H1 (cell line): ENCODE results near the gene EIF4EBP3.

ENCODE experiments used
- EZH2 ChIP-seq: fragments of 200-600 bp; sonication (generic); IDR thresholded peaks from 2 replicates; pipeline ENCODE4 v1.7.1; 2012; ENCODE audit warnings: low read depth, mild to moderate bottlenecking, moderate library complexity, low read length, inconsistent platforms; ENCODE audit not compliant: severe bottlenecking
- POLR2A ChIP-seq, 2 experiments: IDR thresholded peaks; 1 replicate in 1 of 2; 2 replicates in 1 of 2; pipeline ENCODE4 v1.6.1; 2011; ENCODE audit warnings: low read depth in 2 of 2, low read length in 2 of 2, mild to moderate bottlenecking in 2 of 2; ENCODE audit errors: control extremely low read depth in 1 of 2
- SIRT6 ChIP-seq: IDR thresholded peaks from one replicate; pipeline ENCODE4 v1.7.1; 2012; ENCODE audit warnings: low read length, inconsistent platforms
- TF ChIP-seq, protein P1 (sequence below), 3 experiments: IDR thresholded peaks; 1 replicate in 2 of 3; 2 replicates in 1 of 3; pipeline versions ENCODE4 v1.5.1 to v1.6.1; 2011; ENCODE audit warnings: low read length in 3 of 3, mild to moderate bottlenecking in 3 of 3, inconsistent platforms in 2 of 3, low read depth in 1 of 3, moderate library complexity in 1 of 3; ENCODE audit not compliant: insufficient read depth in 1 of 3; ENCODE audit errors: control extremely low read depth in 1 of 3
- TF ChIP-seq, protein P2 (sequence below): IDR thresholded peaks from 2 replicates; pipeline ENCODE4 v1.6.1; 2011; ENCODE audit warnings: low read length, improper control_type of control experiment
- TF ChIP-seq, protein P3 (sequence below): IDR thresholded peaks from 2 replicates; pipeline ENCODE4 v1.6.1; 2011; ENCODE audit warnings: low read depth, mild to moderate bottlenecking, low read length; ENCODE audit not compliant: insufficient read depth

DNA sequence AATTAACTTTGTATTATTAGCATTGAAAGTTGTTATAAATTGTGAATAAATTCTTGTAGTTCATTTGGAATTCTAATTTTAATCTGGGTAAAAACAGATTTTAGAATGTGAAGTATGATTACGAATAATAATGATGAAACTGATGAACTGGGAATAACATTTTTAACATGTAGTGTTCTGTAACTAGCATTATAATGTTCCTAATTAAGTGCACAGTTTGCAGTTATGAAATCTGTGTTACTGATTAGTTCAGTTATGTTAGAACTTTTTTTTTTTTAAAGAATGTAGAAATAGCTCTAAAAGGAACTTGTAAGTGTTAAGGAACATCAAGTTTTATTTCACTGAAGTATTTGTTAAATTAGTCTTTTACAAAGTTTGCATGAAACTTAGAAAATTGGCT lies 48.9 kb upstream of the EIF4EBP3 start:
- TF ChIP-seq, protein P1, sequence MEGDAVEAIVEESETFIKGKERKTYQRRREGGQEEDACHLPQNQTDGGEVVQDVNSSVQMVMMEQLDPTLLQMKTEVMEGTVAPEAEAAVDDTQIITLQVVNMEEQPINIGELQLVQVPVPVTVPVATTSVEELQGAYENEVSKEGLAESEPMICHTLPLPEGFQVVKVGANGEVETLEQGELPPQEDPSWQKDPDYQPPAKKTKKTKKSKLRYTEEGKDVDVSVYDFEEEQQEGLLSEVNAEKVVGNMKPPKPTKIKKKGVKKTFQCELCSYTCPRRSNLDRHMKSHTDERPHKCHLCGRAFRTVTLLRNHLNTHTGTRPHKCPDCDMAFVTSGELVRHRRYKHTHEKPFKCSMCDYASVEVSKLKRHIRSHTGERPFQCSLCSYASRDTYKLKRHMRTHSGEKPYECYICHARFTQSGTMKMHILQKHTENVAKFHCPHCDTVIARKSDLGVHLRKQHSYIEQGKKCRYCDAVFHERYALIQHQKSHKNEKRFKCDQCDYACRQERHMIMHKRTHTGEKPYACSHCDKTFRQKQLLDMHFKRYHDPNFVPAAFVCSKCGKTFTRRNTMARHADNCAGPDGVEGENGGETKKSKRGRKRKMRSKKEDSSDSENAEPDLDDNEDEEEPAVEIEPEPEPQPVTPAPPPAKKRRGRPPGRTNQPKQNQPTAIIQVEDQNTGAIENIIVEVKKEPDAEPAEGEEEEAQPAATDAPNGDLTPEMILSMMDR (IDR thresholded peaks at IDR 0.05; ENCODE audit: control extremely low read depth in 1 of 3, insufficient read depth in 1 of 3, low read depth in 1 of 3, low read length in 3 of 3): no peak
- TF ChIP-seq, protein P2, sequence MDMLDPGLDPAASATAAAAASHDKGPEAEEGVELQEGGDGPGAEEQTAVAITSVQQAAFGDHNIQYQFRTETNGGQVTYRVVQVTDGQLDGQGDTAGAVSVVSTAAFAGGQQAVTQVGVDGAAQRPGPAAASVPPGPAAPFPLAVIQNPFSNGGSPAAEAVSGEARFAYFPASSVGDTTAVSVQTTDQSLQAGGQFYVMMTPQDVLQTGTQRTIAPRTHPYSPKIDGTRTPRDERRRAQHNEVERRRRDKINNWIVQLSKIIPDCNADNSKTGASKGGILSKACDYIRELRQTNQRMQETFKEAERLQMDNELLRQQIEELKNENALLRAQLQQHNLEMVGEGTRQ: no peak
- no peak for TF ChIP-seq EZH2
- no peak for TF ChIP-seq POLR2A (IDR thresholded peaks at IDR 0.05; ENCODE audit: control extremely low read depth in 1 of 2, low read depth in 2 of 2, low read length in 2 of 2)
- TF ChIP-seq SIRT6: no peak
- TF ChIP-seq, protein P3, sequence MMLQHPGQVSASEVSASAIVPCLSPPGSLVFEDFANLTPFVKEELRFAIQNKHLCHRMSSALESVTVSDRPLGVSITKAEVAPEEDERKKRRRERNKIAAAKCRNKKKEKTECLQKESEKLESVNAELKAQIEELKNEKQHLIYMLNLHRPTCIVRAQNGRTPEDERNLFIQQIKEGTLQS: no peak
